NCI-H2227 treated with DMSO at 0.1 percent for 48 hours (cell line): ENCODE results near the gene PGPEP1.

Experiments used
- DNase-seq: peaks from one replicate; lab custom pipeline; 2025; lab: John Stamatoyannopoulos, UW

Gene PGPEP1

GRCh38 chr19:18340190-18340989 lies at the start of gene PGPEP1:
PGPEP1 (plus strand) TSS chr19:18340598; CDS start chr19:18340682, 84 bp downstream.
- no peak for DNase-seq

- DNase-seq = no peak
These were observed 49.3 kb upstream of the PGPEP1 start for GRCh38 chr19:18291019-18291524.

GRCh38 chr19:18291590-18292461 lies 48.6 kb upstream of the PGPEP1 start:
- peak; percentile 59 for DNase-seq

GRCh38 chr19:18292462-18292809 lies 48.0 kb upstream of the PGPEP1 start:
- peak; percentile 58 for DNase-seq

GRCh38 chr19:18292810-18293641 lies 47.4 kb upstream of the PGPEP1 start:
- DNase-seq = peak; percentile 58

- DNase-seq = no peak
These were observed 46.5 kb upstream of the PGPEP1 start for GRCh38 chr19:18293642-18294466.

- peak; percentile 42 for DNase-seq
These were observed 45.9 kb upstream of the PGPEP1 start for GRCh38 chr19:18294467-18294864.

GRCh38 chr19:18295034-18295451 lies 45.4 kb upstream of the PGPEP1 start:
- no peak for DNase-seq

GRCh38 chr19:18297308-18297707 lies 43.1 kb upstream of the PGPEP1 start:
- DNase-seq = no peak

GRCh38 chr19:18298601-18299000 lies 41.8 kb upstream of the PGPEP1 start:
- no peak for DNase-seq

GRCh38 chr19:18299654-18300053 lies 40.7 kb upstream of the PGPEP1 start:
- no peak for DNase-seq

GRCh38 chr19:18300930-18301717 lies 39.3 kb upstream of the PGPEP1 start:
- no peak for DNase-seq

GRCh38 chr19:18301718-18302111 lies 38.7 kb upstream of the PGPEP1 start:
- no peak for DNase-seq

GRCh38 chr19:18304208-18304457 lies 36.3 kb upstream of the PGPEP1 start:
- DNase-seq = peak; percentile 64

- peak; percentile 64 for DNase-seq
These were observed 35.7 kb upstream of the PGPEP1 start for GRCh38 chr19:18304458-18305310.

- no peak for DNase-seq
These were observed 34.0 kb upstream of the PGPEP1 start for GRCh38 chr19:18306209-18306887.

GRCh38 chr19:18306888-18307260 lies 33.5 kb upstream of the PGPEP1 start:
- DNase-seq = no peak

GRCh38 chr19:18307271-18307681 lies 33.1 kb upstream of the PGPEP1 start:
- no peak for DNase-seq
